ENCODE measurements around the gene LMO1.

GRCh38 chr11:8237453-8237852 lies 26.2 kb downstream of the LMO1 start:
- TF ChIP-seq RARB (CRISPR knock-in tag; IDR thresholded peaks at IDR 0.05): no peak
- no peak for TF ChIP-seq CSRNP3 (CRISPR knock-in tag; IDR thresholded peaks at IDR 0.05)
- TF ChIP-seq TCF4 (CRISPR knock-in tag; IDR thresholded peaks at IDR 0.05; ENCODE audit: borderline replicate concordance): no peak
- TF ChIP-seq ESRRG (CRISPR knock-in tag; IDR thresholded peaks at IDR 0.05): no peak
- no peak for TF ChIP-seq ARNTL (CRISPR knock-in tag; IDR thresholded peaks at IDR 0.05; ENCODE audit: borderline replicate concordance, low read depth)

All from SK-N-SH treated with all-trans-retinoic acid at 6 μM for 48 hours (cell line).